OCI-LY7 (cell line): ENCODE data around the gene CDKN2B-AS1. TPM values are rescaled to one million over a fixed set of nuclear protein-coding genes. Genes with fewer than 3 reads are reported as not detected.

Source experiments
- BruUV-seq: library from RNA; stranded (reverse); fragments of 400-500 nt; replicated peaks from 2 replicates; lab custom pipeline; 2021; lab: Mats Ljungman, UMichigan
- CTCF ChIA-PET: fragments of 300-600 bp; sonication (Branson Sonifier 250); formaldehyde crosslinking; loops from one replicate; lab custom pipeline; 2022; ENCODE audit warnings: antibody characterized with exemption; ENCODE audit not compliant: unreplicated experiment; lab: Charles Lee
- POLR2A ChIA-PET: fragments of 300-600 bp; sonication (Branson Sonifier 250); formaldehyde crosslinking; loops from one replicate; lab custom pipeline; 2022; ENCODE audit warnings: antibody characterized with exemption; lab: Charles Lee
- DNase-seq: peaks from one replicate; pipeline ENCODE4 v3.0.0-alpha.2; 2015; ENCODE audit warnings: low spot score
- H2AFZ ChIP-seq: fragments of 200-600 bp; sonication (generic), shearing (Covaris generic); 2 replicates; pipeline ENCODE4 v1.6.1; 2014; ENCODE audit warnings: mild to moderate bottlenecking, antibody characterized with exemption, low read length, moderate library complexity
- H3K27ac ChIP-seq: fragments of 200-600 bp; sonication (generic); 2 replicates; pipeline ENCODE4 v1.5.1; 2014; ENCODE audit warnings: mixed run types, low read depth, mild to moderate bottlenecking, moderate library complexity, low read length, inconsistent platforms; ENCODE audit not compliant: poor library complexity, severe bottlenecking
- H3K36me3 ChIP-seq: fragments of 200-600 bp; sonication (generic); 2 replicates; pipeline ENCODE4 v1.6.1; 2014; ENCODE audit warnings: mild to moderate bottlenecking, antibody characterized with exemption, low read length, moderate library complexity, mixed read lengths; ENCODE audit not compliant: insufficient read depth
- H3K4me1 ChIP-seq: fragments of 200-600 bp; sonication (generic); 2 replicates; pipeline ENCODE4 v1.5.1; 2014; ENCODE audit warnings: mild to moderate bottlenecking, low read length; ENCODE audit not compliant: insufficient read depth, poor library complexity, severe bottlenecking
- H3K4me2 ChIP-seq: fragments of 200-600 bp; sonication (generic); 2 replicates; pipeline ENCODE4 v1.6.1; 2014; ENCODE audit warnings: mild to moderate bottlenecking, low read length
- H3K4me3 ChIP-seq: fragments of 200-600 bp; sonication (generic); 2 replicates; pipeline ENCODE4 v1.5.1; 2014; ENCODE audit warnings: mild to moderate bottlenecking, low read depth, low read length; ENCODE audit not compliant: poor library complexity, severe bottlenecking
- H3K79me2 ChIP-seq: fragments of 200-600 bp; sonication (generic); 2 replicates; pipeline ENCODE4 v1.6.1; 2016; ENCODE audit warnings: low read depth, mild to moderate bottlenecking, low read length, moderate library complexity, mixed read lengths; ENCODE audit not compliant: insufficient read depth
- H3K9me2 ChIP-seq: fragments of 200-600 bp; sonication (generic); 2 replicates; pipeline ENCODE4 v1.6.1; 2016; ENCODE audit warnings: mild to moderate bottlenecking, low read length, mixed read lengths; ENCODE audit not compliant: insufficient read depth
- H3K9me3 ChIP-seq: fragments of 200-600 bp; sonication (generic); 2 replicates; pipeline ENCODE4 v1.6.1; 2014; ENCODE audit warnings: mild to moderate bottlenecking, mixed run types, low read length, mixed read lengths
- H4K20me1 ChIP-seq: fragments of 200-600 bp; sonication (generic); 2 replicates; pipeline ENCODE4 v1.6.1; 2014; ENCODE audit warnings: mild to moderate bottlenecking, antibody characterized with exemption, low read length, moderate library complexity, mixed read lengths; ENCODE audit not compliant: insufficient read depth
- CTCF ChIP-seq: fragments of 200-600 bp; sonication (generic); conservative IDR thresholded peaks from 2 replicates; pipeline ENCODE4 v1.5.1; 2014; ENCODE audit warnings: mild to moderate bottlenecking, antibody characterized with exemption, low read length, moderate library complexity, mixed read lengths
- EZH2phosphoT487 ChIP-seq: fragments of 200-600 bp; sonication (generic); IDR thresholded peaks from 2 replicates; pipeline ENCODE4 v1.6.1; 2018; ENCODE audit warnings: low read depth, borderline replicate concordance, mild to moderate bottlenecking, mixed run types, antibody characterized with exemption, low read length, moderate library complexity, mixed read lengths
- intact Hi-C: fragments of 100-400 bp; cut with micrococcal nuclease; formaldehyde crosslinking; loops from one replicate; pipeline ENCODE4 v1.10.0; 2022; ENCODE audit not compliant: unreplicated experiment
- total RNA-seq, 2 experiments: library from RNA; depleted of rRNA in 1 of 2; stranded (reverse); fragments of >200 nt in 1 of 2; shearing (Covaris generic) in 1 of 2; gene quantifications; 2 replicates each; pipeline ENCODE4 v1.2.3, GENCODE V29; 2014 to 2022

Gene CDKN2B-AS1
- total RNA-seq, 2 experiments from 2014 or later = 20.4 to 24.3 TPM

- Histone ChIP-seq H3K4me1 (no peaks in the 10 kb centered on the region), H3K27ac (no peak overlapping the region), H3K4me2 (no peak overlapping the region; the same call in 1 of the 2 replicates), H3K4me3 (no peak overlapping the region), H3K9me3 (no peaks in the 10 kb centered on the region), H3K9me2 (no peaks in the 10 kb centered on the region), H4K20me1 (no peaks in the 10 kb centered on the region), H3K79me2 (no peaks in the 10 kb centered on the region), H2AFZ (no peak overlapping the region), H3K36me3 (peaks cover 11% of the 10 kb centered on the region; the same call in 1 of the 2 replicates)
- peak; percentile 60 for DNase-seq
- intact Hi-C loops = loop anchor here (1.0 to 10.0 kb wide), 3 partner anchors 199 to 323 kb away; no protein-coding TSS in a partner anchor
- TF ChIP-seq CTCF (peak; percentile 84), EZH2phosphoT487 (no peak)
- ChIA-PET CTCF (interaction anchor here (1.3 kb wide), 1 partner anchor 225 kb away, joined by 5 read pairs; no protein-coding TSS in a partner anchor), POLR2A (interaction anchor here (0.5 to 2.7 kb wide), 9 partner anchors 8 to 661 kb away, joined by 3 to 17 read pairs (median 4); partner anchors contain the start of gene CDKN2B)
- no TSS peak for BruUV-seq
Observed at GRCh38 chr9:22037954-22038690, 43.5 kb downstream of the CDKN2B-AS1 start.

- DNase-seq = no peak
- Histone ChIP-seq H3K9me3 (no peaks in the 10 kb centered on the region), H3K36me3 (peaks cover 3% of the 10 kb centered on the region; the same call in 1 of the 2 replicates), H3K79me2 (no peaks in the 10 kb centered on the region), H3K4me3 (no peak overlapping the region), H3K4me2 (no peak overlapping the region), H4K20me1 (no peaks in the 10 kb centered on the region), H3K4me1 (no peaks in the 10 kb centered on the region), H3K27ac (no peak overlapping the region), H2AFZ (no peak overlapping the region), H3K9me2 (no peaks in the 10 kb centered on the region)
- ChIA-PET POLR2A (interaction anchor here (0.9 to 2.7 kb wide), 4 partner anchors 10 to 249 kb away, joined by 3 to 17 read pairs (median 6); no protein-coding TSS in a partner anchor), CTCF (no interaction called here)
- no peak for TF ChIP-seq EZH2phosphoT487
- no peak for TF ChIP-seq CTCF
- BruUV-seq = no TSS peak
- intact Hi-C loops = loop anchor here (5.0 to 10.0 kb wide), 2 partner anchors 198 to 324 kb away; no protein-coding TSS in a partner anchor
Observed at GRCh38 chr9:22039258-22039657, 44.7 kb downstream of the CDKN2B-AS1 start.

GRCh38 chr9:22040760-22041159 lies 46.2 kb downstream of the CDKN2B-AS1 start:
- TF ChIP-seq CTCF (no peak), EZH2phosphoT487 (no peak)
- no peak overlapping the region for H3K4me2 ChIP-seq
- intact Hi-C loops = no loop called here

More at GRCh38 chr9:22040760-22041159, 46.2 kb downstream of the CDKN2B-AS1 start:
- no TSS peak for BruUV-seq
- ChIA-PET POLR2A (interaction anchor here (0.6 to 1.3 kb wide), 2 partner anchors 64 to 122 kb away, joined by 3 to 4 read pairs; no protein-coding TSS in a partner anchor), CTCF (no interaction called here)
- no peaks in the 10 kb centered on the region for H3K36me3 ChIP-seq
- no peaks in the 10 kb centered on the region for H3K9me2 ChIP-seq
- DNase-seq = no peak
- no peaks in the 10 kb centered on the region for H3K4me1 ChIP-seq
- H3K79me2 ChIP-seq = no peaks in the 10 kb centered on the region
- H3K4me3 ChIP-seq = no peak overlapping the region
- H3K9me3 ChIP-seq = no peaks in the 10 kb centered on the region
- no peaks in the 10 kb centered on the region for H4K20me1 ChIP-seq
- H3K27ac ChIP-seq = no peak overlapping the region
- no peak overlapping the region for H2AFZ ChIP-seq
